ENCODE results near the gene GRIA1. TPM values are rescaled to one million over a fixed set of nuclear protein-coding genes. Genes with fewer than 3 reads are reported as not detected.
"Not testable (repeated sequence)": the region's sequence is repeated elsewhere in the genome, so short reads cannot be mapped to it uniquely, and the experiment has no call there.

Gene GRIA1
- polyA plus RNA-seq, 1 experiment: 6.7 TPM

DNA sequence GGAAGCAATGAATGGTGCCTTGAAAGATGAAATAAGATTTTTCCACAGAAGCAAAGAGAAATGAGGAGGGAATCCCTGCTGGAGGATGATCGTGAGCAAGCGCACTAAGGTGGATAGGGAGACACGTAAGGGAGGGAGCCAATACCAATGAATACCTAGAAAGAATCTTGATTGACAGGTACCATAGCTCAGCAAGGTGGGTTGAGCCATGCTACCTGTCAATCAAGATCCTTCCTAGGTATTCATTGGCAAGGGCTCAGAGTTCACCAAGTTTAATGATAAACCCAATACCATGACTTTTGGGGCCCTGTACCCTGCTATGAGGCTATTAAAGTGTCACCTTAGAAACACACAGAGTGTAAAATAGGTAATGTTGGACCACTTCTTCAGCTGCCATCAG is 226.8 kb downstream of the GRIA1 start:
- CTCF ChIA-PET: no interaction called here
- no peaks in the 10 kb centered on the region for H3K36me3 ChIP-seq (ENCODE audit: control insufficient read depth, insufficient read depth, low read length)

DNA sequence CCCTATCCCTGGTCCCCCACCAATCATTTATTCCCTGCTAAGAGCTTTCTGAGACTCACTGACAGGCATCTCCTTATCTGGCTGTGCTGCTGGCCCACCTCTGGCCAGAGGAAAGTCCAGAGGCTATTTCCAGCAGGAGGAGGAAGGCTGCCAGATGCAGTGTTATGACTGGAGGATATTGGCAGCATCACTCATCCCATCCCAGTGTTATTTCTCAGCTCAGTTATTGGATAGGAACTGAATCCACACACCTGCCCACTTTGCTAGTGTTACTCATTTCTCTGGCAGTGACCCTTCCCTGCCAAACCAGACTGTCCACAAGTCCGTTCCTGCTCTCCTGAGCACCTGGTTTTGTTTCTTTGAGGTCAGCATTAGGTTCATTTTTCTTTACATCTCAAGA is 228.2 kb downstream of the GRIA1 start:
- TF ChIP-seq, protein P1, sequence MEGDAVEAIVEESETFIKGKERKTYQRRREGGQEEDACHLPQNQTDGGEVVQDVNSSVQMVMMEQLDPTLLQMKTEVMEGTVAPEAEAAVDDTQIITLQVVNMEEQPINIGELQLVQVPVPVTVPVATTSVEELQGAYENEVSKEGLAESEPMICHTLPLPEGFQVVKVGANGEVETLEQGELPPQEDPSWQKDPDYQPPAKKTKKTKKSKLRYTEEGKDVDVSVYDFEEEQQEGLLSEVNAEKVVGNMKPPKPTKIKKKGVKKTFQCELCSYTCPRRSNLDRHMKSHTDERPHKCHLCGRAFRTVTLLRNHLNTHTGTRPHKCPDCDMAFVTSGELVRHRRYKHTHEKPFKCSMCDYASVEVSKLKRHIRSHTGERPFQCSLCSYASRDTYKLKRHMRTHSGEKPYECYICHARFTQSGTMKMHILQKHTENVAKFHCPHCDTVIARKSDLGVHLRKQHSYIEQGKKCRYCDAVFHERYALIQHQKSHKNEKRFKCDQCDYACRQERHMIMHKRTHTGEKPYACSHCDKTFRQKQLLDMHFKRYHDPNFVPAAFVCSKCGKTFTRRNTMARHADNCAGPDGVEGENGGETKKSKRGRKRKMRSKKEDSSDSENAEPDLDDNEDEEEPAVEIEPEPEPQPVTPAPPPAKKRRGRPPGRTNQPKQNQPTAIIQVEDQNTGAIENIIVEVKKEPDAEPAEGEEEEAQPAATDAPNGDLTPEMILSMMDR (IDR thresholded peaks at IDR 0.05; ENCODE audit: insufficient read depth, low read depth, low read length): no peak
- Histone ChIP-seq H3K36me3 (ENCODE audit: control insufficient read depth, insufficient read depth, low read length) (no peaks in the 10 kb centered on the region), H3K27me3 (ENCODE audit: control insufficient read depth, insufficient read depth, low read length) (no peaks in the 10 kb centered on the region), H3K4me3 (ENCODE audit: low read depth, low read length) (no peak overlapping the region)
- DNase-seq (ENCODE audit: low read depth): no peak
- ChIA-PET POLR2A (no interaction called here), CTCF (no interaction called here)

More for the DNA sequence above, 226.8 kb downstream of the GRIA1 start:
- no peak for DNase-seq (ENCODE audit: low read depth)
- TF ChIP-seq, protein P1 (IDR thresholded peaks at IDR 0.05; ENCODE audit: insufficient read depth, low read depth, low read length): no peak
- no peak overlapping the region for H3K4me3 ChIP-seq (ENCODE audit: low read depth, low read length)
- POLR2A ChIA-PET: no interaction called here
- no peaks in the 10 kb centered on the region for H3K27me3 ChIP-seq (ENCODE audit: control insufficient read depth, insufficient read depth, low read length)

DNA sequence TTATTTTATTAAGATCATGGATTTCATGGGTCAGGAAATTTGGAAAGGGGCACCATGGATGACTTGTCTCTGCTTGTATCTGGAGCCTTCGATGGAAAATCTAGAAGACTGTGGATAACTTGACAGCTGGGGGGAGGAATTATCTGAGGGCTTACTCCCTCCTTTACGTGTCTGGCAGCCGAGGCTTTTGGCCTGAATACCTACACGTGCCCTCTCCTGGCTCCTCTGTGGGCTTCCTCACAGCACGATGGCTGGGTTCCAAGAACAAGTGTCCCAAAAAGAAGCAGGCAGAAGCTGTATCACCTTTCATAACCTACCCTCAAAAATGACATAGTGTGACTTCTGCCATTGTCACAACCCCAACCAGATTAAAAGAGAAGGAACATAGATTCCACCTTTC is 228.9 kb downstream of the GRIA1 start:
- Histone ChIP-seq H3K36me3 (ENCODE audit: control insufficient read depth, insufficient read depth, low read length) (no peaks in the 10 kb centered on the region), H3K4me3 (ENCODE audit: low read depth, low read length) (no peak overlapping the region), H3K27me3 (ENCODE audit: control insufficient read depth, insufficient read depth, low read length) (no peaks in the 10 kb centered on the region)
- TF ChIP-seq, protein P1 (IDR thresholded peaks at IDR 0.05; ENCODE audit: insufficient read depth, low read depth, low read length): no peak
- ChIA-PET POLR2A (no interaction called here), CTCF (no interaction called here)
- no peak for DNase-seq (ENCODE audit: low read depth)

DNA sequence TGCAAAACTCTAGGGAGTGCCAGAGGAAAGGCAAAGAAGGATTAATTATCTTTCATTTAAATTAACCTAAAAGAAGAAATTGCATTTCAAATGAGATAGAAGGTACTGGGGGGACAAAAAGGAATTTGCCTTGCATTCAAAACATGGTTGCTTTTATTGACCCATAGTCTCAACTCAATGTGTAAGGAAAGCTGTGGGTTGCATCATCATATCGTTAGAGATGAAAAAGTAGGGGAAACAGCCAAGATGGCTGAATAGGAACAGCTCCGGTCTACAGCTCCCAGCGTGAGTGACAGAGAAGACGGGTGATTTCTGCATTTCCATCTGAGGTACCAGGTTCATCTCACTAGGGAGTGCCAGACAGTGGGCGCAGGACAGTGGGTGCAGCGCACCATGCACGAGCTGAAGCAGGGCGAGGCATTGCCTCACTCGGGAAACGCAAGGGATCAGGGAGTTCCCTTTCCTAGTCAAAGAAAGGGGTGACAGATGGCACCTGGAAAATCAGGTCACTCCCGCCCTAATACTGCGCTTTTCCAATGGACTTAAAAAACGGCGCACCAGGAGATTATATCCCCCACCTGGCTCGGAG is 232.6 kb downstream of the GRIA1 start:
- H3K4me3 ChIP-seq (ENCODE audit: low read depth, low read length); DNase-seq (ENCODE audit: low read depth); CTCF ChIA-PET; H3K27me3 ChIP-seq (ENCODE audit: control insufficient read depth, insufficient read depth, low read length); POLR2A ChIA-PET; H3K36me3 ChIP-seq (ENCODE audit: control insufficient read depth, insufficient read depth, low read length): not testable (repeated sequence)

DNA sequence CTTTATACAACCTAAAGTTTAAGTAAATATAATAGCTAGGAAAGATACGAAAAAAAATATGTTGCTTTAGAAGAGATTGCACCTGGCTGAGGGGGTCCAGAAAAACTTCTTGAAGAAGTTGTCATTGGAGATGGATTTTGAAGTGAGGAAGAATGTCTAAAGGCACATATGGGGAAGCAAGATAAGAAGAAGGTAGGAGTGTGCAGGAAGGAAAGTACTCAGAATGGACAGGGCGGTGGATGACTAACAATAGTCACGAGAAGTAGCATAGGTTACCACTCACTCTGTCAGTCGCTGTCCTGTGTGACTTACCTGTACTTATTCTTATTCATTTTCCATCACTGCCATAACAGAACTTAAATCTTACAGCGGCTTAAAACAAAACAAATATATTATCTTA is 251.6 kb downstream of the GRIA1 start:
- CTCF ChIA-PET: no interaction called here
- Histone ChIP-seq H3K36me3 (ENCODE audit: control insufficient read depth, insufficient read depth, low read length) (no peaks in the 10 kb centered on the region), H3K4me3 (ENCODE audit: low read depth, low read length) (no peak overlapping the region), H3K27me3 (ENCODE audit: control insufficient read depth, insufficient read depth, low read length) (no peaks in the 10 kb centered on the region)
- DNase-seq (ENCODE audit: low read depth): no peak
- POLR2A ChIA-PET: no interaction called here
- TF ChIP-seq, protein P1 (IDR thresholded peaks at IDR 0.05; ENCODE audit: insufficient read depth, low read depth, low read length): no peak

DNA sequence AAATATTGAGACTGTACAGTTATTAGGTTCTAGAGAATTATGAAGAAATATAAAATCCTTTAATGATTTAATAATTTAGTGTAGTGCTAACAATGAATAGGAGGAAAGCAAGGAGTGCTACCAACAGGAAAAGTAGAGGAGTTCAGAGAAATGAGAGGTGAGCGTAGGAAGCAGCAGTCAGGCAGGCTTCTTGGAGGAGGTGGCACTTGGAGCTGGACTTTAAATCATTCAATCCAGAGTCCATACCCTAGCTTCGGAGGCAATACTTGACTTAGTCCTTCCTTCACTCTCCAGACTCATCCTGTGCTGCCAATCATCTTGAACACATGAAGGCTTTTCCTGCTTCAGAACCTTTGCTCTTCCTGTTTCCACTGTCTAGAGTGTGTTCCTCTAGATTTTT is 254.3 kb downstream of the GRIA1 start:
- Histone ChIP-seq H3K36me3 (ENCODE audit: control insufficient read depth, insufficient read depth, low read length) (no peaks in the 10 kb centered on the region), H3K4me3 (ENCODE audit: low read depth, low read length) (no peak overlapping the region), H3K27me3 (ENCODE audit: control insufficient read depth, insufficient read depth, low read length) (no peaks in the 10 kb centered on the region)
- POLR2A ChIA-PET: no interaction called here
- TF ChIP-seq, protein P1 (IDR thresholded peaks at IDR 0.05; ENCODE audit: insufficient read depth, low read depth, low read length): no peak
- DNase-seq (ENCODE audit: low read depth): no peak
- CTCF ChIA-PET: interaction anchor here (0.5 kb wide), 1 partner anchor 9 kb away, joined by 3 read pairs; no protein-coding TSS in a partner anchor

All from BJ (cell line).